Measurements from ENCODE around the gene SMARCD2.

SMARCD2 gene

DNA sequence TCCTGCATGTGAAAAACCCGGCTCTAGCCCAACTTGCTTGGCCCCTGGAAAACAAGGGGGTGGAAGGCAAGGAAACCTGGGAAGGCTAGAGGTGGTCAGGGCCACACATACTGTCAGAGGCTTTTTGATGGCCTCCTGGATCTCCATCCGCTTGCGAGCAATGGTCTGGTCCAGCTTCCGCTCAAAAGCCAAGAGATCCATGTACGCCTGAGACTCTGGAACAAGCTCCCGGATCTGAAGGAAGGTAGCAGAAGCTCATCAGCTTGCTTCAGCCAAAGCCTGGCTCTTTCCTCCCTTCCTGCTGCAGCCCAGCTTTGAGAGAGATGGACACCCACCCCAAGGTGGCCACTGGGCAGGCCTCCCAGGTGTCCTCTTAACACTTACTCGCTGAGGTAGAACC is 5.7 kb downstream of the SMARCD2 start:
- Histone ChIP-seq H4K20me1 (ENCODE audit: insufficient read depth, low read length) (no peaks in the 10 kb centered on the region; the same call in 1 of the 2 replicates), H3K9me2 (replicated peaks; ENCODE audit: insufficient read depth, low read length) (no peaks in the 10 kb centered on the region), H3K27ac (ENCODE audit: low read length) (no peak overlapping the region), H3K4me2 (ENCODE audit: low read depth, low read length) (no peak overlapping the region), H3K4me3 (ENCODE audit: low read length) (no peak overlapping the region), H3F3A (ENCODE audit: insufficient read depth, low read length) (peaks cover 11% of the 10 kb centered on the region; the same call in 1 of the 2 replicates), H3K9ac (ENCODE audit: low read length) (no peak overlapping the region), H3K36me3 (replicated peaks; ENCODE audit: insufficient read depth, low read length) (no peaks in the 10 kb centered on the region), H3K27me3 (replicated peaks; ENCODE audit: insufficient read depth, low read length) (no peaks in the 10 kb centered on the region), H3K79me2 (ENCODE audit: low read length) (peaks cover 65% of the 10 kb centered on the region), H3K9me3 (replicated peaks; ENCODE audit: insufficient read depth, low read length) (no peaks in the 10 kb centered on the region), H3K4me1 (ENCODE audit: low read length) (peaks cover 18% of the 10 kb centered on the region), H2AFZ (ENCODE audit: low read length) (no peak overlapping the region)
- no peak for DNase-seq
- TF ChIP-seq, protein P1, sequence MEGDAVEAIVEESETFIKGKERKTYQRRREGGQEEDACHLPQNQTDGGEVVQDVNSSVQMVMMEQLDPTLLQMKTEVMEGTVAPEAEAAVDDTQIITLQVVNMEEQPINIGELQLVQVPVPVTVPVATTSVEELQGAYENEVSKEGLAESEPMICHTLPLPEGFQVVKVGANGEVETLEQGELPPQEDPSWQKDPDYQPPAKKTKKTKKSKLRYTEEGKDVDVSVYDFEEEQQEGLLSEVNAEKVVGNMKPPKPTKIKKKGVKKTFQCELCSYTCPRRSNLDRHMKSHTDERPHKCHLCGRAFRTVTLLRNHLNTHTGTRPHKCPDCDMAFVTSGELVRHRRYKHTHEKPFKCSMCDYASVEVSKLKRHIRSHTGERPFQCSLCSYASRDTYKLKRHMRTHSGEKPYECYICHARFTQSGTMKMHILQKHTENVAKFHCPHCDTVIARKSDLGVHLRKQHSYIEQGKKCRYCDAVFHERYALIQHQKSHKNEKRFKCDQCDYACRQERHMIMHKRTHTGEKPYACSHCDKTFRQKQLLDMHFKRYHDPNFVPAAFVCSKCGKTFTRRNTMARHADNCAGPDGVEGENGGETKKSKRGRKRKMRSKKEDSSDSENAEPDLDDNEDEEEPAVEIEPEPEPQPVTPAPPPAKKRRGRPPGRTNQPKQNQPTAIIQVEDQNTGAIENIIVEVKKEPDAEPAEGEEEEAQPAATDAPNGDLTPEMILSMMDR (IDR thresholded peaks at IDR 0.05; ENCODE audit: low read length): no peak
- TF ChIP-seq EZH2 (optimal IDR thresholded peaks at IDR 0.05; ENCODE audit: low read depth, low read length) (no peak), EZH2phosphoT487 (IDR thresholded peaks at IDR 0.05; ENCODE audit: low read length) (no peak)

DNA sequence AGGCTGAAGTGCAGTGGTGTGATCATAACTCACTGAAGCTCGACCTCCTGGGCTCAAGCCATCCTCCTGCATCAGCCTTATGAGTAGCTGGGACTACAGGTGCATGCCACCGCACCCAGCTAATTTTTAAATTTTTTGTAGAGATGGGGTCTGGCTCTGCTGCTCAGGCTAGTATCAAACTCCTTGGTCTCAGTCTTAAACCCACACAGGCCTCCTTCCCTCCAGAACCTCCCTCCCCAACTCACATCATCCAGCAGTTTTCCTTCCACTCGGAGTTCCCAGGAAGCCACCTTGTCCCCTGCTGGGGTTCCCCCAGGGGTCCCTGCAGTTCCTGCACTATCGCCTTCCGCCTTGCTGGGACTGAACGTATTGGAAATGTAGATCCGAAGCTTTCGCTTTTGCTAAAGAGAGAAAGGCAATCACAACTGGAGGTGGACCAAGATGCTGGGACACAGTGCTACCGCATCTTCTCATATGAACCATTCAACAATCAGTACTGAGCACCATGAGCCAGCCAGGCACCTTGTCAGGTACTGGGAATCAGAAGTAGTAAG is 7.2 kb downstream of the SMARCD2 start:
- no peak overlapping the region for H3K9ac ChIP-seq (ENCODE audit: low read length)
- H3K27me3 ChIP-seq (replicated peaks; ENCODE audit: insufficient read depth, low read length): no peaks in the 10 kb centered on the region
- 0 out of 2 replicates have a peak, but pooled peaks cover 7% of the 10 kb centered on the region for H3K36me3 ChIP-seq (replicated peaks; ENCODE audit: insufficient read depth, low read length)
- H3K4me2 ChIP-seq (ENCODE audit: low read depth, low read length): no peak overlapping the region
- H3K9me2 ChIP-seq (replicated peaks; ENCODE audit: insufficient read depth, low read length): no peaks in the 10 kb centered on the region
- H2AFZ ChIP-seq (ENCODE audit: low read length): no peak overlapping the region
- peaks cover 7% of the 10 kb centered on the region; the same call in 1 of the 2 replicates for H3K4me1 ChIP-seq (ENCODE audit: low read length)
- DNase-seq: no peak
- peaks cover 11% of the 10 kb centered on the region; the same call in 1 of the 2 replicates for H3F3A ChIP-seq (ENCODE audit: insufficient read depth, low read length)
- H3K79me2 ChIP-seq (ENCODE audit: low read length): peaks cover 64% of the 10 kb centered on the region
- H3K4me3 ChIP-seq (ENCODE audit: low read length): no peak overlapping the region
- no peaks in the 10 kb centered on the region for H4K20me1 ChIP-seq (ENCODE audit: insufficient read depth, low read length)
- H3K27ac ChIP-seq (ENCODE audit: low read length): no peak overlapping the region
- no peaks in the 10 kb centered on the region for H3K9me3 ChIP-seq (replicated peaks; ENCODE audit: insufficient read depth, low read length)
- no peak for TF ChIP-seq EZH2 (optimal IDR thresholded peaks at IDR 0.05; ENCODE audit: low read depth, low read length)

DNA sequence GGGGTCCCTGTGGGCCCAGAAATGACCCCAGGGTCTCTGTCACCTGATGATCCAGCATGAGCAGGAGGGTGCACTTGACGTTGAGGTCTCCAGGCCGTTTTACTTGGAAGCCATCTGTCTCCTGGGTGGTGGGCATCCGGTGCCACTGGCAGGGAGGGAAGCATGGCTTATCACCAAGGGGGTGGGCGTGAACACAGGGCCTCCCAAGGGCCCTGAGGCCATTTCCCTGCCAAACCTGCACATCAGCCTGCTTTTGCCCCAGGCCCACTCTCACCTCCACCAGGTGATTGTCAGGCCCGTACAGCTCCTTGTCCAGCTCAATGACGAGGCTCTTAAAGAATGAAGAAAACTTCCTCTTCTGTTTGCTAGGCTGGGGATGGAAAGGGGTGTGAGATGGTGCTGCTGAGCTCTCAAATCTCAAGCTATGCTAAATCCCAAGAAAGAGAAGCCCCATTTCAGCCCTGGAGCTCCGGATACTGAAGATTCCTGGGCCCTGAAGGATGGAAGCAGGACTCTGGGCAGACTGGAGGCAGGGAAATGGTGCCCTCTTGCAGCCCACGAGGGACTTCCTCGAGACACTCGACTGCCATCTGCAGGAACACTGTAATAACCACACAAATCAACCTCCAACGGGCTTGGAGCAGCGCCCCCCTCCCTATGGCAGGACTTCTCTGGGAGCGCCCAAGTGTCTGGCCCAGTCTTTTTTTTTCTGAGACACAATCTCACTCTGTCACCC is 7.9 kb downstream of the SMARCD2 start:
- Histone ChIP-seq H3K4me1 (ENCODE audit: low read length) (peaks cover 6% of the 10 kb centered on the region; the same call in 1 of the 2 replicates), H3K27me3 (replicated peaks; ENCODE audit: insufficient read depth, low read length) (no peaks in the 10 kb centered on the region), H3K36me3 (replicated peaks; ENCODE audit: insufficient read depth, low read length) (peaks cover 7% of the 10 kb centered on the region; the same call in 1 of the 2 replicates), H3K9ac (ENCODE audit: low read length) (no peak overlapping the region), H3F3A (ENCODE audit: insufficient read depth, low read length) (peaks cover 11% of the 10 kb centered on the region; the same call in 1 of the 2 replicates), H3K4me2 (ENCODE audit: low read depth, low read length) (no peak overlapping the region), H4K20me1 (ENCODE audit: insufficient read depth, low read length) (no peaks in the 10 kb centered on the region), H3K4me3 (ENCODE audit: low read length) (no peak overlapping the region), H3K79me2 (ENCODE audit: low read length) (peaks cover 64% of the 10 kb centered on the region), H2AFZ (ENCODE audit: low read length) (no peak overlapping the region), H3K9me2 (replicated peaks; ENCODE audit: insufficient read depth, low read length) (no peaks in the 10 kb centered on the region), H3K9me3 (replicated peaks; ENCODE audit: insufficient read depth, low read length) (no peaks in the 10 kb centered on the region), H3K27ac (ENCODE audit: low read length) (no peak overlapping the region)
- DNase-seq: peak; percentile 83
- no peak for TF ChIP-seq EZH2 (optimal IDR thresholded peaks at IDR 0.05; ENCODE audit: low read depth, low read length)
- TF ChIP-seq, protein P1 (IDR thresholded peaks at IDR 0.05; ENCODE audit: low read length): peak; percentile 73
